ENCODE results near the gene COL28A1.

DNA sequence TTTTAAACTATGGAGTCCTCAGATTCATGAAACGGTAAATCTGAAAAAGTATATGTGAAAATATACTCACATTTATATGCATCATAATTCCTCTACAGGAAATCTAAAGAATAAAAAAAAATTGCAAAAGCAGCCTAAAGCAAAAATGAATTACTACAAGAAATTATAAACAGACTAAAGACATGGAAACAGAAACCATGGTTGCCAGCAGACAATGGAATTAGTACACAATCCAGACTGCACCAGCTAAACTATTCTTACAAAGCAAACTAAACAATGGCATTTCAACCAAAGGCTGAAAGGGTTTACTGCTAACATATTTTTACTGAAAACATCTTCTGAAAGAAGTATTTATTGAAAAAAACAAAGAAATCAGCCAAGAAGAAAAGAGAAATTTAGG is 51.6 kb downstream of the COL28A1 start:
- TF ChIP-seq, protein P1, sequence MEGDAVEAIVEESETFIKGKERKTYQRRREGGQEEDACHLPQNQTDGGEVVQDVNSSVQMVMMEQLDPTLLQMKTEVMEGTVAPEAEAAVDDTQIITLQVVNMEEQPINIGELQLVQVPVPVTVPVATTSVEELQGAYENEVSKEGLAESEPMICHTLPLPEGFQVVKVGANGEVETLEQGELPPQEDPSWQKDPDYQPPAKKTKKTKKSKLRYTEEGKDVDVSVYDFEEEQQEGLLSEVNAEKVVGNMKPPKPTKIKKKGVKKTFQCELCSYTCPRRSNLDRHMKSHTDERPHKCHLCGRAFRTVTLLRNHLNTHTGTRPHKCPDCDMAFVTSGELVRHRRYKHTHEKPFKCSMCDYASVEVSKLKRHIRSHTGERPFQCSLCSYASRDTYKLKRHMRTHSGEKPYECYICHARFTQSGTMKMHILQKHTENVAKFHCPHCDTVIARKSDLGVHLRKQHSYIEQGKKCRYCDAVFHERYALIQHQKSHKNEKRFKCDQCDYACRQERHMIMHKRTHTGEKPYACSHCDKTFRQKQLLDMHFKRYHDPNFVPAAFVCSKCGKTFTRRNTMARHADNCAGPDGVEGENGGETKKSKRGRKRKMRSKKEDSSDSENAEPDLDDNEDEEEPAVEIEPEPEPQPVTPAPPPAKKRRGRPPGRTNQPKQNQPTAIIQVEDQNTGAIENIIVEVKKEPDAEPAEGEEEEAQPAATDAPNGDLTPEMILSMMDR (optimal IDR thresholded peaks at IDR 0.05 in 1 of 3, IDR thresholded peaks at IDR 0.05 in 1 of 3, conservative IDR thresholded peaks at IDR 0.05 in 1 of 3; ENCODE audit: extremely low read depth in 1 of 3, insufficient read depth in 2 of 3, low read length in 3 of 3), result no peak
- no peak for TF ChIP-seq EZH2 (IDR thresholded peaks at IDR 0.05; ENCODE audit: low read length)
